ENCODE data around the gene PLIN5. TPM values are rescaled to one million over a fixed set of nuclear protein-coding genes. Genes with fewer than 3 reads are reported as not detected.

The PLIN5 gene
- total RNA-seq, 1 donor from 2014 or later: 17.1 TPM

GRCh38 chr19:4538601-4538954 lies 3.6 kb upstream of the PLIN5 start:
- peaks cover 0 to 2% of the 10 kb centered on the region in 2 donors for H3K4me1 ChIP-seq
- no peaks in the 10 kb centered on the region for H3K27me3 ChIP-seq
- intact Hi-C loops (cut with DNase I): no loop called here
- H3K36me3 ChIP-seq: no peaks in the 10 kb centered on the region
- H3K4me3 ChIP-seq: no peak overlapping the region
- no peak for DNase-seq (ENCODE audit: low spot score in 2 of 2)
- no peak overlapping the region for H3K27ac ChIP-seq
- no peak for TF ChIP-seq CTCF (IDR thresholded peaks at IDR 0.05)
- H3K9me3 ChIP-seq: no peaks in the 10 kb centered on the region

- Histone ChIP-seq H3K27ac (no peak overlapping the region), H3K9me3 (no peaks in the 10 kb centered on the region), H3K4me3 (no peak overlapping the region), H3K27me3 (no peaks in the 10 kb centered on the region), H3K4me1 (peaks cover 0 to 2% of the 10 kb centered on the region in 2 donors), H3K36me3 (no peaks in the 10 kb centered on the region)
- DNase-seq (ENCODE audit: low spot score in 2 of 2): no peak
- no peak for TF ChIP-seq CTCF (IDR thresholded peaks at IDR 0.05)
- intact Hi-C loops (cut with DNase I): no loop called here
These were observed 3.1 kb upstream of the PLIN5 start for GRCh38 chr19:4537953-4538600.

GRCh38 chr19:4536798-4537197 lies 1.8 kb upstream of the PLIN5 start:
- Histone ChIP-seq H3K36me3 (no peaks in the 10 kb centered on the region), H3K27ac (no peak overlapping the region), H3K4me1 (peaks cover 0 to 2% of the 10 kb centered on the region in 2 donors), H3K27me3 (no peaks in the 10 kb centered on the region), H3K9me3 (no peaks in the 10 kb centered on the region), H3K4me3 (no peak overlapping the region)
- no peak for DNase-seq (ENCODE audit: low spot score in 2 of 2)
- intact Hi-C loops (cut with DNase I): no loop called here
- TF ChIP-seq CTCF (IDR thresholded peaks at IDR 0.05): no peak

- DNase-seq (ENCODE audit: low spot score in 2 of 2): no peak
- Histone ChIP-seq H3K27me3 (no peaks in the 10 kb centered on the region), H3K27ac (no peak overlapping the region), H3K4me1 (peaks cover 0 to 2% of the 10 kb centered on the region in 2 donors), H3K9me3 (no peaks in the 10 kb centered on the region), H3K36me3 (no peaks in the 10 kb centered on the region), H3K4me3 (no peak overlapping the region)
- no peak for TF ChIP-seq CTCF (IDR thresholded peaks at IDR 0.05)
- intact Hi-C loops (cut with DNase I): no loop called here
These were observed 1.1 kb downstream of the PLIN5 start for GRCh38 chr19:4533835-4534424.

GRCh38 chr19:4533334-4533733 lies 1.7 kb downstream of the PLIN5 start:
- Histone ChIP-seq H3K27me3 (no peaks in the 10 kb centered on the region), H3K4me3 (no peak overlapping the region), H3K27ac (no peak overlapping the region), H3K4me1 (peaks cover 0 to 2% of the 10 kb centered on the region in 2 donors), H3K9me3 (no peaks in the 10 kb centered on the region), H3K36me3 (no peaks in the 10 kb centered on the region)
- intact Hi-C loops (cut with DNase I): no loop called here
- no peak for DNase-seq (ENCODE audit: low spot score in 2 of 2)
- TF ChIP-seq CTCF (IDR thresholded peaks at IDR 0.05): no peak
